ENCODE data around the gene KIRREL2. TPM values are rescaled to one million over a fixed set of nuclear protein-coding genes. Genes with fewer than 3 reads are reported as not detected.

The KIRREL2 gene
- total and polyA plus RNA-seq, 4 donors: not detected

- Histone ChIP-seq H3K27ac (ENCODE audit: low read depth in 1 of 2, low read length in 2 of 2) (no peak overlapping the region), H3K9me3 (ENCODE audit: control insufficient read depth in 4 of 4, low read length in 3 of 4) (no peaks in the 10 kb centered on the region)
These were observed 38.3 kb upstream of the KIRREL2 start for GRCh38 chr19:35818445-35818844.

GRCh38 chr19:35822579-35822978, 34.1 kb upstream of the KIRREL2 start:
- TF ChIP-seq EGR1 (IDR thresholded peaks at IDR 0.05; ENCODE audit: low read depth in 2 of 2) (no peak), YY1 (IDR thresholded peaks at IDR 0.05) (no peak), FOXA2 (IDR thresholded peaks at IDR 0.05) (no peak), RAD21 (IDR thresholded peaks at IDR 0.05) (no peak), REST (IDR thresholded peaks at IDR 0.05) (no peak), NR2F2 (IDR thresholded peaks at IDR 0.05) (no peak), GABPA (IDR thresholded peaks at IDR 0.05 in 1 of 2, conservative IDR thresholded peaks at IDR 0.05 in 1 of 2) (no peak), FOXA1 (IDR thresholded peaks at IDR 0.05) (no peak), RXRA (IDR thresholded peaks at IDR 0.05) (no peak)
- no peak overlapping the region for H3K27ac ChIP-seq (ENCODE audit: low read depth in 1 of 2, low read length in 2 of 2)
- 74% methylated on average over 3 of the region's 3 CpGs for WGBS
- peaks cover 0 to 5% (median 0%) of the 10 kb centered on the region in 4 donors for H3K27me3 ChIP-seq (ENCODE audit: control insufficient read depth in 4 of 4, insufficient read depth in 4 of 4, low read length in 3 of 4)
- no peaks in the 10 kb centered on the region for H3K9me3 ChIP-seq (ENCODE audit: control insufficient read depth in 4 of 4, low read length in 3 of 4)
- H3K36me3 ChIP-seq (ENCODE audit: control insufficient read depth in 4 of 4, insufficient read depth in 3 of 4, low read depth in 1 of 4, low read length in 3 of 4): no peaks in the 10 kb centered on the region
- no peak for DNase-seq (ENCODE audit: low spot score)
- no peak overlapping the region for H3K4me3 ChIP-seq (ENCODE audit: low read depth in 1 of 3, low read length in 3 of 3)
- H3K9ac ChIP-seq (ENCODE audit: low read depth in 1 of 2, low read length in 2 of 2): no peak overlapping the region
- peaks cover 0 to 8% (median 5%) of the 10 kb centered on the region in 4 donors for H3K4me1 ChIP-seq (ENCODE audit: control insufficient read depth in 4 of 4, insufficient read depth in 4 of 4, low read length in 3 of 4)

More at GRCh38 chr19:35818445-35818844, 38.3 kb upstream of the KIRREL2 start:
- Histone ChIP-seq H3K36me3 (ENCODE audit: control insufficient read depth in 4 of 4, insufficient read depth in 3 of 4, low read depth in 1 of 4, low read length in 3 of 4) (no peaks in the 10 kb centered on the region), H3K4me1 (ENCODE audit: control insufficient read depth in 4 of 4, insufficient read depth in 4 of 4, low read length in 3 of 4) (peaks cover 0 to 8% (median 5%) of the 10 kb centered on the region in 4 donors), H3K4me3 (ENCODE audit: low read depth in 1 of 3, low read length in 3 of 3) (no peak overlapping the region), H3K27me3 (ENCODE audit: control insufficient read depth in 4 of 4, insufficient read depth in 4 of 4, low read length in 3 of 4) (no peaks in the 10 kb centered on the region), H3K9ac (ENCODE audit: low read depth in 1 of 2, low read length in 2 of 2) (no peak overlapping the region)
- no peak for TF ChIP-seq RXRA (IDR thresholded peaks at IDR 0.05)
- TF ChIP-seq FOXA1 (IDR thresholded peaks at IDR 0.05): no peak
- TF ChIP-seq JUND (IDR thresholded peaks at IDR 0.05): no peak
- no peak for TF ChIP-seq GABPA (IDR thresholded peaks at IDR 0.05 in 1 of 2, conservative IDR thresholded peaks at IDR 0.05 in 1 of 2)
- no peak for TF ChIP-seq HNF4A (conservative IDR thresholded peaks at IDR 0.05)
- no peak for TF ChIP-seq HNF4G (IDR thresholded peaks at IDR 0.05)
- TF ChIP-seq ZBTB33 (IDR thresholded peaks at IDR 0.05): no peak
- TF ChIP-seq TAF1 (conservative IDR thresholded peaks at IDR 0.05): no peak
- no peak for TF ChIP-seq FOXA2 (IDR thresholded peaks at IDR 0.05)
- no peak for DNase-seq (ENCODE audit: low spot score)
- 88% methylated on average over 3 of the region's 3 CpGs for WGBS

- WGBS: 84% methylated on average over 5 of the region's 5 CpGs
These were observed 32.6 kb upstream of the KIRREL2 start for GRCh38 chr19:35824150-35824549.

More at GRCh38 chr19:35824150-35824549, 32.6 kb upstream of the KIRREL2 start:
- H3K27ac ChIP-seq (ENCODE audit: low read depth in 1 of 2, low read length in 2 of 2): no peak overlapping the region
- TF ChIP-seq FOXA1 (IDR thresholded peaks at IDR 0.05) (no peak), RAD21 (IDR thresholded peaks at IDR 0.05) (no peak), REST (IDR thresholded peaks at IDR 0.05) (no peak), RXRA (IDR thresholded peaks at IDR 0.05) (no peak), GABPA (IDR thresholded peaks at IDR 0.05 in 1 of 2, conservative IDR thresholded peaks at IDR 0.05 in 1 of 2) (no peak), ZBTB33 (IDR thresholded peaks at IDR 0.05) (no peak)
- no peak overlapping the region for H3K4me3 ChIP-seq (ENCODE audit: low read depth in 1 of 3, low read length in 3 of 3)
- no peak overlapping the region for H3K9ac ChIP-seq (ENCODE audit: low read depth in 1 of 2, low read length in 2 of 2)
- peaks cover 0 to 8% (median 5%) of the 10 kb centered on the region in 4 donors for H3K4me1 ChIP-seq (ENCODE audit: control insufficient read depth in 4 of 4, insufficient read depth in 4 of 4, low read length in 3 of 4)
- no peak for DNase-seq (ENCODE audit: low spot score)
- H3K9me3 ChIP-seq (ENCODE audit: control insufficient read depth in 4 of 4, low read length in 3 of 4): no peaks in the 10 kb centered on the region
- H3K27me3 ChIP-seq (ENCODE audit: control insufficient read depth in 4 of 4, insufficient read depth in 4 of 4, low read length in 3 of 4): peaks cover 0 to 5% (median 0%) of the 10 kb centered on the region in 4 donors
- no peaks in the 10 kb centered on the region for H3K36me3 ChIP-seq (ENCODE audit: control insufficient read depth in 4 of 4, insufficient read depth in 3 of 4, low read depth in 1 of 4, low read length in 3 of 4)

Measured in liver (tissue), 9 donors.